NCI-H146 (cell line): ENCODE measurements around the gene GRM5.

Source experiments
- DNase-seq: peaks from one replicate; lab custom pipeline; 2025; lab: John Stamatoyannopoulos, UW

Gene GRM5

GRCh38 chr11:88701816-88702215 lies 364.0 kb downstream of the GRM5 start:
- no peak for DNase-seq

- no peak for DNase-seq
Measured at GRCh38 chr11:88697139-88697538, 368.6 kb downstream of the GRM5 start.

GRCh38 chr11:88695689-88696414 lies 369.9 kb downstream of the GRM5 start:
- DNase-seq: no peak

- no peak for DNase-seq
Measured at GRCh38 chr11:88692306-88693086, 373.3 kb downstream of the GRM5 start.

GRCh38 chr11:88689548-88690240 lies 376.1 kb downstream of the GRM5 start:
- no peak for DNase-seq

- DNase-seq: no peak
Measured at GRCh38 chr11:88683024-88683423, 382.8 kb downstream of the GRM5 start.

- no peak for DNase-seq
Measured at GRCh38 chr11:88680806-88681205, 385.0 kb downstream of the GRM5 start.

- DNase-seq: no peak
Measured at GRCh38 chr11:88666364-88666763, 399.4 kb downstream of the GRM5 start.

GRCh38 chr11:88657076-88657738 lies 408.6 kb downstream of the GRM5 start:
- DNase-seq: no peak

GRCh38 chr11:88656283-88656682 lies 409.5 kb downstream of the GRM5 start:
- DNase-seq: no peak

GRCh38 chr11:88655656-88656055 lies 410.1 kb downstream of the GRM5 start:
- DNase-seq: no peak

GRCh38 chr11:88655196-88655595 lies 410.6 kb downstream of the GRM5 start:
- no peak for DNase-seq

GRCh38 chr11:88651556-88651955 lies 414.2 kb downstream of the GRM5 start:
- no peak for DNase-seq

- DNase-seq: no peak
Measured at GRCh38 chr11:88644724-88645123, 421.1 kb downstream of the GRM5 start.

- DNase-seq: no peak
Measured at GRCh38 chr11:88632163-88632562, 433.6 kb downstream of the GRM5 start.

- DNase-seq: no peak
Measured at GRCh38 chr11:88631497-88631896, 434.3 kb downstream of the GRM5 start.

GRCh38 chr11:88629496-88629895 lies 436.3 kb downstream of the GRM5 start:
- no peak for DNase-seq

- DNase-seq: no peak
Measured at GRCh38 chr11:88626216-88626615, 439.6 kb downstream of the GRM5 start.

- DNase-seq: no peak
Measured at GRCh38 chr11:88623531-88623930, 442.3 kb downstream of the GRM5 start.

- no peak for DNase-seq
Measured at GRCh38 chr11:88620568-88621130, 445.1 kb downstream of the GRM5 start.

GRCh38 chr11:88619656-88620385 lies 446.0 kb downstream of the GRM5 start:
- no peak for DNase-seq
